Vagina (tissue), 2 donors: ENCODE data around the gene DPT.

Experiments used
- CTCF ChIP-seq, 3 experiments: fragments of 450-650 bp in 2 of 3; fragments of 200-600 bp in 1 of 3; sonication (generic) in 1 of 3; IDR thresholded peaks; one replicate each; pipeline ENCODE4 v1.5.1; 2017 to 2019; ENCODE audit warnings: antibody characterized with exemption in 3 of 3, mild to moderate bottlenecking in 2 of 3, moderate library complexity in 2 of 3
- POLR2A ChIP-seq, 2 donors: fragments of 450-650 bp; IDR thresholded peaks; one replicate each; pipeline ENCODE4 v1.6.1; 2017; ENCODE audit warnings: antibody characterized with exemption in 2 of 2, mild to moderate bottlenecking in 2 of 2, moderate library complexity in 2 of 2
- POLR2AphosphoS5 ChIP-seq, 2 donors: sonication (generic); formaldehyde crosslinking; IDR thresholded peaks; one replicate each; pipeline ENCODE4 v1.9.0; 2017; ENCODE audit warnings: antibody characterized with exemption in 2 of 2, mild to moderate bottlenecking in 2 of 2, low read depth in 1 of 2; ENCODE audit not compliant: insufficient read depth in 1 of 2

GRCh38 chr1:168689327-168689657 is 39.7 kb downstream of the DPT start:
- TF ChIP-seq CTCF (IDR thresholded peaks at IDR 0.05) (no peak), POLR2A (IDR thresholded peaks at IDR 0.05) (no peak), POLR2AphosphoS5 (IDR thresholded peaks at IDR 0.05; ENCODE audit: insufficient read depth in 1 of 2, low read depth in 1 of 2) (no peak)
